Measurements from ENCODE around the gene EXOSC10. TPM values are rescaled to one million over a fixed set of nuclear protein-coding genes. Genes with fewer than 3 reads are reported as not detected.

Gene EXOSC10
- total and polyA plus RNA-seq, 2 of the 4 experiments (the other 2 are of a cell fraction), result 64.5 to 66.0 TPM

DNA sequence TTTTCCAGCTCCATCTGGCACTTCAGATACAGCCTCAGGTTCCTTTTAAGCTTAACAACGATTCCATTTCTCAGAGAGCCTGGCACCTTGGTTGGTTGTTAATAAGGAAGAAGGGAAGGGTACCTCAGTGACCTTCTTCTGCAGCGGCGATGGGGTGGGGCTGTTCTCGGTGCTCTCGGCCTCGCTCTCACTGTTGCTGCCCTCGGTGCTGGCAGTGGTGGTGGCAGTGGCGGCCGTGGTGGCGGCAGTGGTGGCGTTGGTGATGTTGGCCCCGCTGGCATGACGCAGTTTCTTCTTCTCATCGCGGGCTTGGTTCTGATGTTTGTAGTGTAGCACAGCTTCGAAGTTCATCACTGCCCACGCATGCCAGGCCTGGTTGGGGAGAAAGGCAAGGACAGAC is 30.7 kb upstream of the EXOSC10 start:
- Histone ChIP-seq H3K9me1 (ENCODE audit: insufficient read depth, low read length) (peaks cover 6% of the 10 kb centered on the region), H2BK20ac (ENCODE audit: low read depth, low read length) (no peak overlapping the region), H2BK15ac (ENCODE audit: low read depth, low read length) (no peak overlapping the region), H3K79me1 (ENCODE audit: low read depth in 1 of 2, low read length in 2 of 2) (no peaks in the 10 kb centered on the region; a peak in 1 of 4 replicates), H3K27ac (ENCODE audit: insufficient read depth, low read length) (no peak overlapping the region), H3K27me3 (ENCODE audit: control insufficient read depth, insufficient read depth, low read length) (no peaks in the 10 kb centered on the region), H2AK5ac (ENCODE audit: low read depth, low read length) (no peak overlapping the region), H3K14ac (replicated peaks; ENCODE audit: low read depth, low read length) (no peak overlapping the region), H3K23ac (ENCODE audit: low read depth, low read length) (no peak overlapping the region), H3K4me1 (ENCODE audit: control insufficient read depth, insufficient read depth, low read length) (peaks cover 7% of the 10 kb centered on the region), H2BK5ac (ENCODE audit: low read depth, low read length, poor library complexity, severe bottlenecking) (no peak overlapping the region), H2BK120ac (ENCODE audit: low read depth, low read length) (no peak overlapping the region), H4K20me1 (ENCODE audit: insufficient read depth, low read length) (no peaks in the 10 kb centered on the region), H3K36me3 (ENCODE audit: control insufficient read depth, insufficient read depth, low read length) (peaks cover 56% of the 10 kb centered on the region), H3K9me3 (ENCODE audit: control insufficient read depth, insufficient read depth, low read length) (no peaks in the 10 kb centered on the region), H3K18ac (ENCODE audit: low read depth, low read length) (no peak overlapping the region), H4K91ac (ENCODE audit: insufficient read depth, low read depth, low read length) (no peak overlapping the region), H2AFZ (replicated peaks; ENCODE audit: low read length, poor library complexity) (no peak overlapping the region), H4K8ac (ENCODE audit: low read depth in 2 of 2, low read length in 2 of 2) (no peak overlapping the region), H3K56ac (ENCODE audit: extremely low read depth, insufficient read depth, low read length) (no peak overlapping the region), H3K9ac (ENCODE audit: low read depth, low read length) (no peak overlapping the region), H2AK9ac (replicated peaks; ENCODE audit: low read depth, low read length, poor library complexity) (no peak overlapping the region), H3K4me2 (ENCODE audit: low read depth, low read length) (no peak overlapping the region), H3K4ac (ENCODE audit: low read depth, low read length) (no peak overlapping the region), H3K4me3 (ENCODE audit: insufficient read depth, low read depth, low read length) (no peak overlapping the region), H4K5ac (ENCODE audit: low read depth, low read length) (no peak overlapping the region)
- BruUV-seq (replicated peaks), result no TSS peak
- intact Hi-C loops (cut with micrococcal nuclease), result no loop called here
- dilution Hi-C loops (cut with HindIII; ENCODE audit: low sequenced_read_pairs, unreplicated experiment), result no loop called here
- 98% methylated on average over 8 of the region's 17 CpGs; no CpG with 5 or more reads in 1 of the 2 experiments for WGBS, 2 experiments (ENCODE audit: extremely low coverage in 2 of 2, insufficient read length in 1 of 2)
- no peak for DNase-seq
- no peak for ATAC-seq (ENCODE audit: low read depth)
- TF ChIP-seq, protein P1, sequence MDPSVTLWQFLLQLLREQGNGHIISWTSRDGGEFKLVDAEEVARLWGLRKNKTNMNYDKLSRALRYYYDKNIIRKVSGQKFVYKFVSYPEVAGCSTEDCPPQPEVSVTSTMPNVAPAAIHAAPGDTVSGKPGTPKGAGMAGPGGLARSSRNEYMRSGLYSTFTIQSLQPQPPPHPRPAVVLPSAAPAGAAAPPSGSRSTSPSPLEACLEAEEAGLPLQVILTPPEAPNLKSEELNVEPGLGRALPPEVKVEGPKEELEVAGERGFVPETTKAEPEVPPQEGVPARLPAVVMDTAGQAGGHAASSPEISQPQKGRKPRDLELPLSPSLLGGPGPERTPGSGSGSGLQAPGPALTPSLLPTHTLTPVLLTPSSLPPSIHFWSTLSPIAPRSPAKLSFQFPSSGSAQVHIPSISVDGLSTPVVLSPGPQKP (IDR thresholded peaks at IDR 0.05; ENCODE audit: borderline replicate concordance, low read depth, low read length), result no peak
- no peak for TF ChIP-seq BHLHE40 (IDR thresholded peaks at IDR 0.05; ENCODE audit: low read depth, low read length)
- no peak for TF ChIP-seq RFX5 (IDR thresholded peaks at IDR 0.05; ENCODE audit: low read depth, low read length)
- no peak for TF ChIP-seq FOS (IDR thresholded peaks at IDR 0.05; ENCODE audit: low read depth, low read length)
- TF ChIP-seq, protein P2, sequence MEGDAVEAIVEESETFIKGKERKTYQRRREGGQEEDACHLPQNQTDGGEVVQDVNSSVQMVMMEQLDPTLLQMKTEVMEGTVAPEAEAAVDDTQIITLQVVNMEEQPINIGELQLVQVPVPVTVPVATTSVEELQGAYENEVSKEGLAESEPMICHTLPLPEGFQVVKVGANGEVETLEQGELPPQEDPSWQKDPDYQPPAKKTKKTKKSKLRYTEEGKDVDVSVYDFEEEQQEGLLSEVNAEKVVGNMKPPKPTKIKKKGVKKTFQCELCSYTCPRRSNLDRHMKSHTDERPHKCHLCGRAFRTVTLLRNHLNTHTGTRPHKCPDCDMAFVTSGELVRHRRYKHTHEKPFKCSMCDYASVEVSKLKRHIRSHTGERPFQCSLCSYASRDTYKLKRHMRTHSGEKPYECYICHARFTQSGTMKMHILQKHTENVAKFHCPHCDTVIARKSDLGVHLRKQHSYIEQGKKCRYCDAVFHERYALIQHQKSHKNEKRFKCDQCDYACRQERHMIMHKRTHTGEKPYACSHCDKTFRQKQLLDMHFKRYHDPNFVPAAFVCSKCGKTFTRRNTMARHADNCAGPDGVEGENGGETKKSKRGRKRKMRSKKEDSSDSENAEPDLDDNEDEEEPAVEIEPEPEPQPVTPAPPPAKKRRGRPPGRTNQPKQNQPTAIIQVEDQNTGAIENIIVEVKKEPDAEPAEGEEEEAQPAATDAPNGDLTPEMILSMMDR (conservative IDR thresholded peaks at IDR 0.05; ENCODE audit: low read depth, low read length), result no peak
- no peak for TF ChIP-seq SMC3 (IDR thresholded peaks at IDR 0.05; ENCODE audit: low read depth, low read length)
- TF ChIP-seq, protein P3, sequence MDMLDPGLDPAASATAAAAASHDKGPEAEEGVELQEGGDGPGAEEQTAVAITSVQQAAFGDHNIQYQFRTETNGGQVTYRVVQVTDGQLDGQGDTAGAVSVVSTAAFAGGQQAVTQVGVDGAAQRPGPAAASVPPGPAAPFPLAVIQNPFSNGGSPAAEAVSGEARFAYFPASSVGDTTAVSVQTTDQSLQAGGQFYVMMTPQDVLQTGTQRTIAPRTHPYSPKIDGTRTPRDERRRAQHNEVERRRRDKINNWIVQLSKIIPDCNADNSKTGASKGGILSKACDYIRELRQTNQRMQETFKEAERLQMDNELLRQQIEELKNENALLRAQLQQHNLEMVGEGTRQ (IDR thresholded peaks at IDR 0.05; ENCODE audit: low read depth, low read length), result no peak
- no peak for TF ChIP-seq CHD1 (IDR thresholded peaks at IDR 0.05; ENCODE audit: low read depth, low read length)
- TF ChIP-seq MAZ (IDR thresholded peaks at IDR 0.05; ENCODE audit: borderline replicate concordance, low read depth, low read length), result no peak
- no peak for TF ChIP-seq CEBPB (IDR thresholded peaks at IDR 0.05; ENCODE audit: low read depth, low read length)
- no peak for TF ChIP-seq MAFK (IDR thresholded peaks at IDR 0.05; ENCODE audit: low read depth, low read length)
- no peak for TF ChIP-seq NFE2L2 (IDR thresholded peaks at IDR 0.05; ENCODE audit: low read depth, low read length)
- TF ChIP-seq MXI1 (IDR thresholded peaks at IDR 0.05; ENCODE audit: borderline replicate concordance, low read depth, low read length), result no peak
- TF ChIP-seq RCOR1 (IDR thresholded peaks at IDR 0.05; ENCODE audit: insufficient replicate concordance, low read length), result no peak
- TF ChIP-seq RAD21 (IDR thresholded peaks at IDR 0.05; ENCODE audit: low read length), result no peak
- no peak for TF ChIP-seq POLR2A (IDR thresholded peaks at IDR 0.05; ENCODE audit: low read depth, low read length)
- in situ Hi-C loops (cut with MboI; ENCODE audit: low sequenced_read_pairs), result no loop called here
- ChIA-PET CTCF (no interaction called here), POLR2A (ENCODE audit: unreplicated experiment) (no interaction called here)

Data from IMR-90 (cell line).